ENCODE results near the gene STK36. TPM values are rescaled to one million over a fixed set of nuclear protein-coding genes. Genes with fewer than 3 reads are reported as not detected.

STK36 gene
- total and polyA plus RNA-seq, 2 experiments from 2014 or later = 29.9 to 42.7 TPM

DNA sequence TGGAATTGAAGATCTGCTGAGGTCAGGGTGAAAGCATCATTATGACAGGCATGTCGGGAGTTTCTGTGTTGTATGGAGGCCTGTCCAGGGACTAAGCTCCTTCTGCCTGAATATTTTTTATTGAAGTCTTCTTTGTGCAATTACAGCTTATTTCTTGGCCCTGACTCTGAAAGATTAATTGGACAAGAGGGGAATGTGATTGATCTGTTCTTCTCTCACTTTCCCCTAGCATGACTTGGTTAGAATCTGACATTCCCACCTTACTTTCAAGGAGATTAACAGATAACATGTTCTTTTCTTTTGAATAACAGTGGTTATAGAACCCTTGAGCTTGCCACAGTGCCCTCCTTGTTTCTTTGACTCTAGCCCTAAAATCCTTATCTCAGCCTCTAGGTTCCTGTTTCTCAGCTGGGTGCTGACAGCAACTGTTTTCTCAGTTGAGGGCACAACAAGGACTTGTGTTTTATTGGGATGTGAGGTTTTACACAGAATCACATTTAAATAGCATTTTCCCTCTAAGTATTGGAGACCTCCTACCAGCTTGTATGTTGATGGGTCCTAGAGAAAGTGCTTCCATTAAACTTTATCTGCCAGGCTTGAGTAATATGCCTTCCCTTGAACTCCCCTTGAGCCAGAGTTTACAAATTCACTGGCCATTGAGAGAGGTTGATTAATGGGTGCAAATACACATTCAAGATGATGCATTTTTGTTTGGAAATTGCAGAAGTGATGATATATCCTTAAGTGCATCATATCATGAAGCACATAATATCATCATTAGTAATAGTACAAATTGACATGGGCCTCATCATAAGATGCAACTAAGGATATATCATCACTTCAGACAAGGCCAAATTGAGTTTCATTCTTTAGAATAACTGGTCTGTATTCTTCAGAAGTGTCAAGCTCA is 51.2 kb downstream of the STK36 start:
- no peak overlapping the region for H2AFZ ChIP-seq
- TF ChIP-seq EZH2phosphoT487 (IDR thresholded peaks at IDR 0.05; ENCODE audit: low read depth, severe bottlenecking, unreplicated experiment) = no peak
- TF ChIP-seq, protein P1, sequence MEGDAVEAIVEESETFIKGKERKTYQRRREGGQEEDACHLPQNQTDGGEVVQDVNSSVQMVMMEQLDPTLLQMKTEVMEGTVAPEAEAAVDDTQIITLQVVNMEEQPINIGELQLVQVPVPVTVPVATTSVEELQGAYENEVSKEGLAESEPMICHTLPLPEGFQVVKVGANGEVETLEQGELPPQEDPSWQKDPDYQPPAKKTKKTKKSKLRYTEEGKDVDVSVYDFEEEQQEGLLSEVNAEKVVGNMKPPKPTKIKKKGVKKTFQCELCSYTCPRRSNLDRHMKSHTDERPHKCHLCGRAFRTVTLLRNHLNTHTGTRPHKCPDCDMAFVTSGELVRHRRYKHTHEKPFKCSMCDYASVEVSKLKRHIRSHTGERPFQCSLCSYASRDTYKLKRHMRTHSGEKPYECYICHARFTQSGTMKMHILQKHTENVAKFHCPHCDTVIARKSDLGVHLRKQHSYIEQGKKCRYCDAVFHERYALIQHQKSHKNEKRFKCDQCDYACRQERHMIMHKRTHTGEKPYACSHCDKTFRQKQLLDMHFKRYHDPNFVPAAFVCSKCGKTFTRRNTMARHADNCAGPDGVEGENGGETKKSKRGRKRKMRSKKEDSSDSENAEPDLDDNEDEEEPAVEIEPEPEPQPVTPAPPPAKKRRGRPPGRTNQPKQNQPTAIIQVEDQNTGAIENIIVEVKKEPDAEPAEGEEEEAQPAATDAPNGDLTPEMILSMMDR (IDR thresholded peaks at IDR 0.05; ENCODE audit: poor library complexity) = no peak
- TF ChIP-seq EZH2 (IDR thresholded peaks at IDR 0.05; ENCODE audit: borderline replicate concordance) = no peak
- no peaks in the 10 kb centered on the region for H3K36me3 ChIP-seq (replicated peaks; ENCODE audit: insufficient read depth, low read depth)
- no peak overlapping the region for H3K4me2 ChIP-seq
- H3K4me1 ChIP-seq (ENCODE audit: insufficient read depth) = peaks cover 3% of the 10 kb centered on the region
- H3K4me3 ChIP-seq = no peak overlapping the region
- no peak for DNase-seq (ENCODE audit: low spot score)
- H3K27me3 ChIP-seq = no peaks in the 10 kb centered on the region
- H3K9me2 ChIP-seq (replicated peaks; ENCODE audit: insufficient read depth) = no peaks in the 10 kb centered on the region
- H4K20me1 ChIP-seq (ENCODE audit: insufficient read depth, poor library complexity, severe bottlenecking) = no peaks in the 10 kb centered on the region
- peaks cover 3% of the 10 kb centered on the region for H3K9me3 ChIP-seq (ENCODE audit: low read depth)
- H3K79me2 ChIP-seq = peaks cover 97% of the 10 kb centered on the region
- WGBS (ENCODE audit: low lambda C conversion rate, missing lambda C conversion rate) = 41% methylated on average over 1 of the region's 1 CpG
- no peak overlapping the region for H3K27ac ChIP-seq

DNA sequence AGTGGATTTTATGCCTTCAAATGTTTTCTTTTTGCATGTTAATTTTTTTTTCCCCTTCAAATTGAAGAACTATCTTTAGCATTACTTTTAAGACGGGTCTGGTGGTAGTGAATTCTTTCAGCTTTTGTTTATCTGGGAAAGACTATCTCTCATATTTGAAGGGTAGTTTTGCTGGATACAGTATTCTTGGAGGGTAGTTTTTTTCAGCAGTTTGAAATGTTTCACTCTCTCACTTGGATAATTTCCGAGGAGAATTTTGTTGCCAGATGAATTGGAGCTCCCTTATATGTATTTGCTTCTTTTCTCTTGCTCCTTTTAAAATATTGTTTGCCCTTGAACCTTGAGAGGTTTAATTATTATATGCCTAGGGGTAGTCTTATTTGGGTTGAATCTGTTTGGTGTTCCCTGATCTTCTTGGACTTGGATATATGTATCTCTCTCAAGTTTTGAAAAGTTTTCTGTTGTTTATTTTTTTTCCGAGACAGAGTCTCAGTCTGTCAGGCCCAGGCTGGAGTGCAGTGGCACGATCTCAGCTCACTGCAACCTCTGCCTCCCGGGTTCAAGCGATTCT is 54.2 kb downstream of the STK36 start:
- H3K4me2 ChIP-seq = no peak overlapping the region
- no peak overlapping the region for H3K4me3 ChIP-seq
- H2AFZ ChIP-seq = no peak overlapping the region
- H3K9me3 ChIP-seq (ENCODE audit: low read depth) = peaks cover 3% of the 10 kb centered on the region
- TF ChIP-seq EZH2phosphoT487 (IDR thresholded peaks at IDR 0.05; ENCODE audit: low read depth, severe bottlenecking, unreplicated experiment) = no peak
- H3K36me3 ChIP-seq (replicated peaks; ENCODE audit: insufficient read depth, low read depth) = no peaks in the 10 kb centered on the region
- no peak overlapping the region for H3K27ac ChIP-seq
- peaks cover 83% of the 10 kb centered on the region for H3K79me2 ChIP-seq
- H3K4me1 ChIP-seq (ENCODE audit: insufficient read depth) = peaks cover 3% of the 10 kb centered on the region
- H4K20me1 ChIP-seq (ENCODE audit: insufficient read depth, poor library complexity, severe bottlenecking) = no peaks in the 10 kb centered on the region
- no peaks in the 10 kb centered on the region for H3K9me2 ChIP-seq (replicated peaks; ENCODE audit: insufficient read depth)
- no peak for DNase-seq (ENCODE audit: low spot score)
- H3K27me3 ChIP-seq = no peaks in the 10 kb centered on the region
- 95% methylated on average over 6 of the region's 6 CpGs for WGBS (ENCODE audit: low lambda C conversion rate, missing lambda C conversion rate)

DNA sequence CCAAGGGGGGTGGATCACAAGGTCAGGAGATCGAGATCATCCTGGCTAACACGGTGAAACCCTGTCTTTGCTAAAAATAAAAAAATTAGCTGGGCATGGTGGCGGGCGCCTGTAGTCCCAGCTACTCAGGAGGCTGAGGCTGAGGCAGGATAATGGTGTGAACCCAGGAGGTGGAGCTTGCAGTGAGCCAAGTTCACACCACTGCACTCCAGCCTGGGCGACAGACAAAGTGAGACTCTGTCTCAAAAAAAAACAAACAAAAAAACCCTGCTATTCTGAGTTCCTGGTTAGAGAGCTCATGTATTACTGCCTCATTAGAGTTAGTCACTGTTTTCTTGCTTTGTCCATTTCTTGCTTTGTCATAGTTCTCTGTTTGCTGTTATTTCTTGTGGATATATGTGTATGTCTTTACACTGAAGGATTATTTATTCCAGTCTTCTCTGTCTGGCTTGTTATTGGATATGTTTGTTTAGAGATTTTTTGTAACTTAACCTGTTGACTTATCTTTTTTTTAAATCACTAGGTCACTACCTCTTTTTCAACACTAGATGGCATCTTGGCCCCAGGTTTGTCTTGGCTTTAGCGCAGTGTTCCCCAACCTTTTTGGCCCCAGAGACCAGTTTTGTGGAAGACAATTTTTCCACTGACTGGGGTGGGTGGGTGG is 55.7 kb downstream of the STK36 start:
- Histone ChIP-seq H3K9me3 (ENCODE audit: low read depth) (peaks cover 3% of the 10 kb centered on the region), H3K27me3 (no peaks in the 10 kb centered on the region), H3K36me3 (replicated peaks; ENCODE audit: insufficient read depth, low read depth) (no peaks in the 10 kb centered on the region), H3K4me2 (no peak overlapping the region), H3K4me1 (ENCODE audit: insufficient read depth) (peaks cover 16% of the 10 kb centered on the region), H3K9me2 (replicated peaks; ENCODE audit: insufficient read depth) (no peaks in the 10 kb centered on the region), H3K4me3 (no peak overlapping the region), H2AFZ (no peak overlapping the region), H3K79me2 (peaks cover 68% of the 10 kb centered on the region), H3K27ac (no peak overlapping the region), H4K20me1 (ENCODE audit: insufficient read depth, poor library complexity, severe bottlenecking) (no peaks in the 10 kb centered on the region)
- no peak for TF ChIP-seq EZH2 (IDR thresholded peaks at IDR 0.05; ENCODE audit: borderline replicate concordance)
- TF ChIP-seq, protein P1 (IDR thresholded peaks at IDR 0.05; ENCODE audit: poor library complexity) = peak; percentile 39
- no peak for DNase-seq (ENCODE audit: low spot score)
- WGBS (ENCODE audit: low lambda C conversion rate, missing lambda C conversion rate) = 96% methylated on average over 6 of the region's 6 CpGs

DNA sequence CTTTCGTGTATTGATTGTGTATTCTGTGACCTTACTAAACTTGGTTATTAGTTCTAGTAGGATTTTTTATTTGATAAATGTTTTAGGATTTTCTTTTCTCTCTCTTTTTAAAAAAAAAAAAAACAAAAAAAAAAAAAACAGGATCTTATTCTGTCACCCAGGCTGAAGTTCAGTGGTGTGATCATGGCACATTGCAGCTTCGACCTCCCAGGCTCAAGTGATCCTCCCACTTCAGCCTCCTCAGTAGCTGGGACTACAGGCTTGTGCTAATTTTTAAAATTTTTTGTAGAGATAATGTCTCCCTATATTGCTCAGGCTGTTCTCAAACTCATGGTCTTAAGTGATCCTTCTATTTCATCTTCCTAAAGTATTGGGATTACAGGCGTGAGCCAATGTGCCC is 57.8 kb downstream of the STK36 start:
- Histone ChIP-seq H2AFZ (no peak overlapping the region), H4K20me1 (ENCODE audit: insufficient read depth, poor library complexity, severe bottlenecking) (no peaks in the 10 kb centered on the region), H3K27me3 (no peaks in the 10 kb centered on the region), H3K79me2 (peaks cover 65% of the 10 kb centered on the region), H3K9me2 (replicated peaks; ENCODE audit: insufficient read depth) (no peaks in the 10 kb centered on the region), H3K4me2 (no peak overlapping the region), H3K4me3 (no peak overlapping the region), H3K4me1 (ENCODE audit: insufficient read depth) (peaks cover 20% of the 10 kb centered on the region), H3K9me3 (ENCODE audit: low read depth) (peaks cover 3% of the 10 kb centered on the region), H3K36me3 (replicated peaks; ENCODE audit: insufficient read depth, low read depth) (no peaks in the 10 kb centered on the region), H3K27ac (no peak overlapping the region)
- DNase-seq (ENCODE audit: low spot score) = no peak
- TF ChIP-seq, protein P1 (IDR thresholded peaks at IDR 0.05; ENCODE audit: poor library complexity) = no peak
- TF ChIP-seq EZH2 (IDR thresholded peaks at IDR 0.05; ENCODE audit: borderline replicate concordance) (no peak), EZH2phosphoT487 (IDR thresholded peaks at IDR 0.05; ENCODE audit: low read depth, severe bottlenecking, unreplicated experiment) (no peak)
- WGBS (ENCODE audit: low lambda C conversion rate, missing lambda C conversion rate) = 94% methylated on average over 3 of the region's 3 CpGs
